IMR-90 (cell line): Measurements from ENCODE around the gene ERICH6. TPM values are rescaled to one million over a fixed set of nuclear protein-coding genes. Genes with fewer than 3 reads are reported as not detected.

Source experiments
- ATAC-seq: fragments of 200-7000 bp; cut with Tn5 transposase; 2 replicates; pipeline ENCODE4 v1.9.1; 2020; ENCODE audit warnings: low read depth, mild to moderate bottlenecking, moderate library complexity
- BruUV-seq: library from RNA; stranded (reverse); fragments of 400-500 nt; replicated peaks from 2 replicates; lab custom pipeline; 2021; lab: Mats Ljungman, UMichigan
- CTCF ChIA-PET: fragments of 300-600 bp; formaldehyde crosslinking; extraction: SDS; loops from one replicate; lab custom pipeline; 2021; ENCODE audit warnings: antibody characterized with exemption; lab: Yijun Ruan, JAX
- POLR2A ChIA-PET: fragments of 300-600 bp; sonication (Branson Sonifier 250); formaldehyde crosslinking; loops from one replicate; lab custom pipeline; 2022; ENCODE audit warnings: antibody characterized with exemption; ENCODE audit not compliant: unreplicated experiment; lab: Charles Lee
- DNase-seq: peaks from one replicate; pipeline ENCODE4 v3.0.0; 2013
- H2AFZ ChIP-seq: replicated peaks from 2 replicates; pipeline ENCODE3; 2013; ENCODE audit warnings: low read length, mild to moderate bottlenecking; ENCODE audit not compliant: poor library complexity
- H2AK5ac ChIP-seq: 2 replicates; pipeline ENCODE4 v1.6.1; 2013; ENCODE audit warnings: low read depth, low read length, inconsistent platforms
- H2AK9ac ChIP-seq: replicated peaks from 2 replicates; pipeline ENCODE3; 2013; ENCODE audit warnings: mild to moderate bottlenecking, low read depth, low read length, moderate library complexity; ENCODE audit not compliant: poor library complexity
- H2BK120ac ChIP-seq: 2 replicates; pipeline ENCODE4 v1.6.1; 2013; ENCODE audit warnings: low read depth, low read length, inconsistent platforms
- H2BK15ac ChIP-seq: 3 replicates; pipeline ENCODE4 v1.6.1; 2013; ENCODE audit warnings: low read depth, low read length, inconsistent platforms
- H2BK20ac ChIP-seq: 2 replicates; pipeline ENCODE4 v1.6.1; 2013; ENCODE audit warnings: low read depth, mild to moderate bottlenecking, inconsistent platforms, low read length, moderate library complexity
- H2BK5ac ChIP-seq: 2 replicates; pipeline ENCODE4 v1.6.1; 2013; ENCODE audit warnings: mild to moderate bottlenecking, low read depth, low read length, inconsistent platforms; ENCODE audit not compliant: poor library complexity, severe bottlenecking
- H3K14ac ChIP-seq: replicated peaks from 2 replicates; pipeline ENCODE4 v1.6.1; 2013; ENCODE audit warnings: low read depth, low read length, inconsistent platforms
- H3K18ac ChIP-seq: 2 replicates; pipeline ENCODE4 v1.6.1; 2013; ENCODE audit warnings: low read depth, low read length, control low read depth
- H3K23ac ChIP-seq: 2 replicates; pipeline ENCODE4 v1.6.1; 2013; ENCODE audit warnings: low read depth, low read length, inconsistent platforms
- H3K27ac ChIP-seq: 2 replicates; pipeline ENCODE4 v1.5.1; 2013; ENCODE audit warnings: mild to moderate bottlenecking, control low read depth, low read length; ENCODE audit not compliant: insufficient read depth
- H3K27me3 ChIP-seq: 2 replicates; pipeline ENCODE4 v1.6.1; 2013; ENCODE audit warnings: low read length; ENCODE audit not compliant: control insufficient read depth, insufficient read depth
- H3K36me3 ChIP-seq: 2 replicates; pipeline ENCODE4 v1.6.1; 2013; ENCODE audit warnings: low read length, mixed read lengths; ENCODE audit not compliant: control insufficient read depth, insufficient read depth
- H3K4ac ChIP-seq: 2 replicates; pipeline ENCODE4 v1.6.1; 2013; ENCODE audit warnings: low read depth, low read length, inconsistent platforms
- H3K4me1 ChIP-seq: 2 replicates; pipeline ENCODE4 v1.6.1; 2013; ENCODE audit warnings: low read length, mixed read lengths; ENCODE audit not compliant: control insufficient read depth, insufficient read depth
- H3K4me2 ChIP-seq: 2 replicates; pipeline ENCODE4 v1.6.1; 2013; ENCODE audit warnings: low read depth, mild to moderate bottlenecking, control low read depth, low read length, moderate library complexity
- H3K4me3 ChIP-seq: 2 replicates; pipeline ENCODE4 v1.5.1; 2013; ENCODE audit warnings: low read depth, mild to moderate bottlenecking, control low read depth, low read length, moderate library complexity; ENCODE audit not compliant: insufficient read depth
- H3K56ac ChIP-seq: 2 replicates; pipeline ENCODE4 v1.6.1; 2013; ENCODE audit warnings: low read length, inconsistent platforms; ENCODE audit not compliant: insufficient read depth; ENCODE audit errors: extremely low read depth
- H3K79me1 ChIP-seq, 2 experiments: 2 replicates each; pipeline ENCODE4 v1.6.1; 2013; ENCODE audit warnings: low read length in 2 of 2, inconsistent platforms in 1 of 2, low read depth in 1 of 2
- H3K9ac ChIP-seq: 2 replicates; pipeline ENCODE4 v1.6.1; 2013; ENCODE audit warnings: low read depth, low read length, control low read depth
- H3K9me1 ChIP-seq: 2 replicates; pipeline ENCODE4 v1.6.1; 2013; ENCODE audit warnings: low read length, inconsistent platforms; ENCODE audit not compliant: insufficient read depth
- H3K9me3 ChIP-seq: 2 replicates; pipeline ENCODE4 v1.6.1; 2013; ENCODE audit warnings: low read length; ENCODE audit not compliant: control insufficient read depth, insufficient read depth
- H4K20me1 ChIP-seq: 2 replicates; pipeline ENCODE4 v1.6.1; 2013; ENCODE audit warnings: low read length, inconsistent platforms; ENCODE audit not compliant: insufficient read depth
- H4K5ac ChIP-seq: 2 replicates; pipeline ENCODE4 v1.6.1; 2013; ENCODE audit warnings: mild to moderate bottlenecking, low read depth, low read length, control low read depth
- H4K8ac ChIP-seq, 2 experiments: 2 replicates each; pipeline ENCODE4 v1.6.1; 2013; ENCODE audit warnings: low read depth in 2 of 2, low read length in 2 of 2, control low read depth in 1 of 2, inconsistent platforms in 1 of 2
- H4K91ac ChIP-seq: 2 replicates; pipeline ENCODE4 v1.6.1; 2013; ENCODE audit warnings: low read depth, low read length, inconsistent platforms; ENCODE audit not compliant: insufficient read depth
- CHD1 ChIP-seq: IDR thresholded peaks from 2 replicates; pipeline ENCODE4 v1.6.1; 2012; ENCODE audit warnings: low read depth, low read length, improper control_type of control experiment
- CTCF ChIP-seq: conservative IDR thresholded peaks from 2 replicates; pipeline ENCODE4 v1.5.1; 2012; ENCODE audit warnings: mild to moderate bottlenecking, low read depth, low read length, improper control_type of control experiment
- MAFK ChIP-seq: IDR thresholded peaks from 2 replicates; pipeline ENCODE4 v1.6.1; 2012; ENCODE audit warnings: low read depth, low read length, improper control_type of control experiment
- RFX5 ChIP-seq: IDR thresholded peaks from 2 replicates; pipeline ENCODE4 v1.8.0; 2012; ENCODE audit warnings: low read depth, mild to moderate bottlenecking, low read length, moderate library complexity
- SMC3 ChIP-seq: fragments of 150-350 bp; IDR thresholded peaks from 2 replicates; pipeline ENCODE4 v1.6.1; 2016; ENCODE audit warnings: low read depth, mild to moderate bottlenecking, antibody characterized with exemption, low read length, moderate library complexity
- USF2 ChIP-seq: fragments of 150-350 bp; IDR thresholded peaks from 2 replicates; pipeline ENCODE4 v1.6.1; 2017; ENCODE audit warnings: mild to moderate bottlenecking, antibody characterized with exemption, low read length, low read depth
- WGBS, 2 experiments: methylation state at CpG; one replicate each; pipeline versions ENCODE4 v1.1.5 to v1.1.7; 2013; ENCODE audit warnings: missing lambda C conversion rate in 2 of 2; ENCODE audit not compliant: insufficient read length in 1 of 2; ENCODE audit errors: extremely low coverage in 2 of 2; 5-methylcytosine and 5-hydroxymethylcytosine counted together
- dilution Hi-C: fragments of 300-500 bp; cut with HindIII; formaldehyde crosslinking; loops from one replicate; pipeline ENCODE4 v1.14.3; 2018; ENCODE audit warnings: low sequenced_read_pairs; ENCODE audit not compliant: unreplicated experiment
- in situ Hi-C: fragments of 300-500 bp; cut with MboI; formaldehyde crosslinking; loops from 3 replicates; pipeline ENCODE4 v1.14.3; 2019; ENCODE audit warnings: low sequenced_read_pairs, inconsistent platforms, mixed read lengths
- intact Hi-C: fragments of 100-400 bp; cut with micrococcal nuclease; formaldehyde crosslinking; loops from 2 replicates; pipeline ENCODE4 v1.10.0; 2022
- polyA plus RNA-seq, 3 experiments: library from polyadenylated mRNA; depleted of rRNA; stranded (reverse); fragments of >200 nt; gene quantifications; 2 replicates each; pipeline ENCODE4 v1.2.3, GENCODE V29; 2012; ENCODE audit warnings: low replicate concordance in 1 of 3
- total RNA-seq: library from RNA; depleted of rRNA; stranded (reverse); fragments of >200 nt; gene quantifications from 2 replicates; pipeline ENCODE4 v1.2.3, GENCODE V29; 2012

The ERICH6 gene
- total and polyA plus RNA-seq, 2 of the 4 experiments (the other 2 are of a cell fraction): under 0.01 TPM; not detected in 1

GRCh38 chr3:150727653-150728502 lies 24.2 kb upstream of the ERICH6 start:
- no peak overlapping the region for H4K8ac ChIP-seq
- H3K9me3 ChIP-seq: no peaks in the 10 kb centered on the region
- H3K4me3 ChIP-seq: no peak overlapping the region
- H3K9me1 ChIP-seq: no peaks in the 10 kb centered on the region
- no peak overlapping the region for H3K14ac ChIP-seq
- no peak for ATAC-seq
- H3K56ac ChIP-seq: no peak overlapping the region
- H3K79me1 ChIP-seq: no peaks in the 10 kb centered on the region
- in situ Hi-C loops (loop anchor here (10.0 kb wide), 1 partner anchor 417 kb away; no protein-coding TSS in a partner anchor), dilution Hi-C loops (no loop called here), intact Hi-C loops (no loop called here)
- H3K27ac ChIP-seq: no peak overlapping the region
- BruUV-seq: no TSS peak
- 100% methylated on average over 2 of the region's 19 CpGs; no CpG with 5 or more reads in 1 of the 2 experiments for WGBS, 2 experiments
- H3K18ac ChIP-seq: no peak overlapping the region
- no peak overlapping the region for H2BK5ac ChIP-seq
- no peaks in the 10 kb centered on the region for H3K36me3 ChIP-seq
- DNase-seq: no peak
- no peak overlapping the region for H3K9ac ChIP-seq
- no peaks in the 10 kb centered on the region for H4K20me1 ChIP-seq
- CTCF ChIA-PET: interaction anchor here (1.0 kb wide), 1 partner anchor 34 kb away, joined by 5 read pairs; no protein-coding TSS in a partner anchor
- no peak overlapping the region for H2BK15ac ChIP-seq
- TF ChIP-seq CTCF (no peak), USF2 (no peak), SMC3 (no peak), MAFK (peak; percentile 36; the same call in 1 of the 2 replicates), CHD1 (no peak), RFX5 (no peak)
- H2AFZ ChIP-seq: no peak overlapping the region
- no peak overlapping the region for H4K91ac ChIP-seq
- H2BK120ac ChIP-seq: no peak overlapping the region
- H2AK5ac ChIP-seq: no peak overlapping the region
- peaks cover 4% of the 10 kb centered on the region for H3K27me3 ChIP-seq
- no peak overlapping the region for H2AK9ac ChIP-seq
- H3K4ac ChIP-seq: no peak overlapping the region
- no peak overlapping the region for H3K23ac ChIP-seq
- H3K4me1 ChIP-seq: no peaks in the 10 kb centered on the region
- POLR2A ChIA-PET: no interaction called here
- H3K4me2 ChIP-seq: no peak overlapping the region
- H2BK20ac ChIP-seq: no peak overlapping the region
- H4K5ac ChIP-seq: no peak overlapping the region
